Neuronal stem cell (in vitro differentiated cells): ENCODE measurements around the gene PIF1.

ENCODE experiments used
- DNase-seq: peaks from one replicate; pipeline ENCODE4 v3.0.0-alpha.2; 2013; ENCODE audit warnings: low spot score
- H2AFZ ChIP-seq: one replicate; pipeline ENCODE4 v1.6.1; 2013; ENCODE audit warnings: mild to moderate bottlenecking, low read length, inconsistent platforms
- H2AK5ac ChIP-seq: 2 replicates; pipeline ENCODE4 v1.6.1; 2013; ENCODE audit warnings: low read depth, mild to moderate bottlenecking, inconsistent platforms, low read length, moderate library complexity, mixed read lengths
- H2BK120ac ChIP-seq: 2 replicates; pipeline ENCODE4 v1.6.1; 2013; ENCODE audit warnings: low read depth, mild to moderate bottlenecking, inconsistent platforms, low read length, moderate library complexity, mixed read lengths
- H2BK12ac ChIP-seq: one replicate; pipeline ENCODE4 v1.6.1; 2013; ENCODE audit warnings: low read length, inconsistent platforms
- H2BK15ac ChIP-seq: 2 replicates; pipeline ENCODE4 v1.6.1; 2013; ENCODE audit warnings: mild to moderate bottlenecking, low read length, inconsistent platforms, mixed read lengths
- H2BK5ac ChIP-seq: one replicate; pipeline ENCODE4 v1.6.1; 2013; ENCODE audit warnings: inconsistent platforms, mild to moderate bottlenecking, low read length, moderate library complexity
- H3K14ac ChIP-seq: one replicate; pipeline ENCODE4 v1.6.1; 2013; ENCODE audit warnings: low read length, inconsistent platforms
- H3K18ac ChIP-seq: 2 replicates; pipeline ENCODE4 v1.6.1; 2013; ENCODE audit warnings: low read length, inconsistent platforms
- H3K23ac ChIP-seq: 2 replicates; pipeline ENCODE4 v1.6.1; 2013; ENCODE audit warnings: low read depth, mild to moderate bottlenecking, mixed read lengths, low read length, inconsistent platforms; ENCODE audit not compliant: poor library complexity
- H3K27ac ChIP-seq: replicated peaks from 3 replicates; pipeline ENCODE4 v1.5.1; 2013; ENCODE audit warnings: low read length, inconsistent platforms
- H3K27me3 ChIP-seq, 3 experiments: 2 replicates each; pipeline ENCODE4 v1.6.1; 2013; ENCODE audit warnings: low read length in 3 of 3, mild to moderate bottlenecking in 2 of 3, inconsistent platforms in 1 of 3, low read depth in 1 of 3, mixed read lengths in 1 of 3, moderate library complexity in 1 of 3; ENCODE audit not compliant: control insufficient read depth in 3 of 3, insufficient read depth in 3 of 3
- H3K36me3 ChIP-seq, 2 donors: replicated peaks in 1 of 2; 2 replicates each; pipeline ENCODE4 v1.6.1; 2013; ENCODE audit warnings: low read length in 2 of 2; ENCODE audit not compliant: control insufficient read depth in 2 of 2, insufficient read depth in 2 of 2
- H3K4ac ChIP-seq: 2 replicates; pipeline ENCODE4 v1.6.1; 2013; ENCODE audit warnings: inconsistent platforms, mild to moderate bottlenecking, low read length, moderate library complexity
- H3K4me1 ChIP-seq, 2 donors: 1 replicate in 1 of 2; 2 replicates in 1 of 2; pipeline ENCODE4 v1.6.1; 2013; ENCODE audit warnings: low read length in 2 of 2, low read depth in 1 of 2; ENCODE audit not compliant: control insufficient read depth in 2 of 2, insufficient read depth in 1 of 2
- H3K4me2 ChIP-seq: one replicate; pipeline ENCODE4 v1.6.1; 2013; ENCODE audit warnings: mild to moderate bottlenecking, low read length, inconsistent platforms; ENCODE audit not compliant: insufficient read depth, poor library complexity, severe bottlenecking
- H3K4me3 ChIP-seq, 2 donors: 2 replicates each; pipeline ENCODE4 v1.5.1; 2013; ENCODE audit warnings: low read length in 2 of 2, mild to moderate bottlenecking in 2 of 2, inconsistent platforms in 1 of 2, moderate library complexity in 1 of 2
- H3K79me1 ChIP-seq: one replicate; pipeline ENCODE4 v1.6.1; 2013; ENCODE audit warnings: low read depth, mild to moderate bottlenecking, inconsistent platforms, low read length, moderate library complexity
- H3K9ac ChIP-seq: one replicate; pipeline ENCODE4 v1.6.1; 2013; ENCODE audit warnings: mild to moderate bottlenecking, low read depth, low read length, inconsistent platforms; ENCODE audit not compliant: poor library complexity
- H3K9me3 ChIP-seq, 2 donors: replicated peaks in 1 of 2; 2 replicates each; pipeline versions ENCODE3 to v1.6.1; 2013; ENCODE audit warnings: low read length in 2 of 2, mild to moderate bottlenecking in 2 of 2, inconsistent platforms in 1 of 2, low read depth in 1 of 2, mixed read lengths in 1 of 2, moderate library complexity in 1 of 2; ENCODE audit not compliant: control insufficient read depth in 2 of 2, insufficient read depth in 1 of 2
- H4K8ac ChIP-seq: one replicate; pipeline ENCODE4 v1.6.1; 2013; ENCODE audit warnings: low read depth, mild to moderate bottlenecking, inconsistent platforms, low read length, moderate library complexity
- H4K91ac ChIP-seq: one replicate; pipeline ENCODE4 v1.6.1; 2013; ENCODE audit warnings: low read length, low read depth, mild to moderate bottlenecking, inconsistent platforms; ENCODE audit not compliant: poor library complexity
- WGBS, 2 donors: extraction: QIAGEN DNeasy Blood & Tissue Kit; methylation state at CpG; one replicate each; pipeline ENCODE4 v1.1.7; 2013; ENCODE audit warnings: missing lambda C conversion rate in 2 of 2, mixed read lengths in 1 of 2; ENCODE audit not compliant: insufficient read length in 2 of 2, insufficient replicate concordance in 1 of 2; ENCODE audit errors: extremely low coverage in 2 of 2; 5-methylcytosine and 5-hydroxymethylcytosine counted together

PIF1 gene

GRCh38 chr15:64770626-64771025 is 54.8 kb downstream of the PIF1 start:
- H3K79me1 ChIP-seq: no peaks in the 10 kb centered on the region
- H2BK5ac ChIP-seq: no peak overlapping the region
- no CpG with 5 or more reads among the region's 2 CpGs for WGBS, 2 donors
- no peak for DNase-seq
- no peak overlapping the region for H4K8ac ChIP-seq
- H3K9ac ChIP-seq: peak overlapping the region; percentile 7
- no peaks in the 10 kb centered on the region for H3K36me3 ChIP-seq
- H3K14ac ChIP-seq: no peak overlapping the region
- H3K4me1 ChIP-seq: peaks cover 2 to 5% of the 10 kb centered on the region in 2 donors
- no peak overlapping the region for H3K27ac ChIP-seq
- no peak overlapping the region for H3K4ac ChIP-seq
- H3K27me3 ChIP-seq: peaks cover 0 to 15% (median 0%) of the 10 kb centered on the region in 3 experiments
- peak overlapping the region; percentile 15 for H3K18ac ChIP-seq
- no peak overlapping the region for H3K23ac ChIP-seq
- H3K9me3 ChIP-seq: no peaks in the 10 kb centered on the region
- no peak overlapping the region for H3K4me2 ChIP-seq
- no peak overlapping the region for H2AK5ac ChIP-seq
- no peak overlapping the region for H2BK15ac ChIP-seq
- no peak overlapping the region for H3K4me3 ChIP-seq
- no peak overlapping the region for H4K91ac ChIP-seq
- H2BK12ac ChIP-seq: no peak overlapping the region
- H2BK120ac ChIP-seq: no peak overlapping the region
- no peak overlapping the region for H2AFZ ChIP-seq

GRCh38 chr15:64767203-64767602 is 58.2 kb downstream of the PIF1 start:
- Histone ChIP-seq H3K14ac (no peak overlapping the region), H2BK120ac (no peak overlapping the region), H3K79me1 (peaks cover 4% of the 10 kb centered on the region), H3K18ac (no peak overlapping the region), H3K4ac (no peak overlapping the region), H3K23ac (no peak overlapping the region), H2BK5ac (no peak overlapping the region), H4K8ac (no peak overlapping the region), H3K36me3 (peaks cover 0 to 8% of the 10 kb centered on the region in 2 donors), H3K4me2 (no peak overlapping the region), H2BK15ac (no peak overlapping the region), H2BK12ac (no peak overlapping the region), H2AK5ac (no peak overlapping the region), H2AFZ (no peak overlapping the region), H3K27me3 (no peaks in the 10 kb centered on the region), H3K9ac (no peak overlapping the region), H3K27ac (no peak overlapping the region), H4K91ac (no peak overlapping the region), H3K9me3 (no peaks in the 10 kb centered on the region), H3K4me3 (no peak overlapping the region), H3K4me1 (no peaks in the 10 kb centered on the region)
- DNase-seq: no peak
- WGBS, 2 donors: no CpG with 5 or more reads among the region's 7 CpGs

GRCh38 chr15:64766058-64766457 is 59.4 kb downstream of the PIF1 start:
- Histone ChIP-seq H3K4me3 (no peak overlapping the region), H2BK120ac (no peak overlapping the region), H3K4me1 (no peaks in the 10 kb centered on the region), H3K18ac (peak overlapping the region; percentile 11), H2BK12ac (no peak overlapping the region), H2AFZ (no peak overlapping the region), H3K23ac (no peak overlapping the region), H3K27ac (no peak overlapping the region), H3K4ac (no peak overlapping the region), H2BK15ac (no peak overlapping the region), H2AK5ac (peak overlapping the region; percentile 32), H3K9ac (no peak overlapping the region), H4K91ac (no peak overlapping the region), H3K9me3 (no peaks in the 10 kb centered on the region), H3K4me2 (no peak overlapping the region), H3K36me3 (peaks cover 0 to 9% of the 10 kb centered on the region in 2 donors), H4K8ac (no peak overlapping the region), H3K27me3 (no peaks in the 10 kb centered on the region), H2BK5ac (no peak overlapping the region), H3K14ac (no peak overlapping the region), H3K79me1 (peaks cover 4% of the 10 kb centered on the region)
- DNase-seq: no peak
- no CpG with 5 or more reads among the region's 8 CpGs for WGBS, 2 donors
